ENCODE measurements around the gene IGSF21. TPM values are rescaled to one million over a fixed set of nuclear protein-coding genes. Genes with fewer than 3 reads are reported as not detected.

IGSF21 gene
- polyA plus RNA-seq, 6 donors from 2014 or later = not detected

DNA sequence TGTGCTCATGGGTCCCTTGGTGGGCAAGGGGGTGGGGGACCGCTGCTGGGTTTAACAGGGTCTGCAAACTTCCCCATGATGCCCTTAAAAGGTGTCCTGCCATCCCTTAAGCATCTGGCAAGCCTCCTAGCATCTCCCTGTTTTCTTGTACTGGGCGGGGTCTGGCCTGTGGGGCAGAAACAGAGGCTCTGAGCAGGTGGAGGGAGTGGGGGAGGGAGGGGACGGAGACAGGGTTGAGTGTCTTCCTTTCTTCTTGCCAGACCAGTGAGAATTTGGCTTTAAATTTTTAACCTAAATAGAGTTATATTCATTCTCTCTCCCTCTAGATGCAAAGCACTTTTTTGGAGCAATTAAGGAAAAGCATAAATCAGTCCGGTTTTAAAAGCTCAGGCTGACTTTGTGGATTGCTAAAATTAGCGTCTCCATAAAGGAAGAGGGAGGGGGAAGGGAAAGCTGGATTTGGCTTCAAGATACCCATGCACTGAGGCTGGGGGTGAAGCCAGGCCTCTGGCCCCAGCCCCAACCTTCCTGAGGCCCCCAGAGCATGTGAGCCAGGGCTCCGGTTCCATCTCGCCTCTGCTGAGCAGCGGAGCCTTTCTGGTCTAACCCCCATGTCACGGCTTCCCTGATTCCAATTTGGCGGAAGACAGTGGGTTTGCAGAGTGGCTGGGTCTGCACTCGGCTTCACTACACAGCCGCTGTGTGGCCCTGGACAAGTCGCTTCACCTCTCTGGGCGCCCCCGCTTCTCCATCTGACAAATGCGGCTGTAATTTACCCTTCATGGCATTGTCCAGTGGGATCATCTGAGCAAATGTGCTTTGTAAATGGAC, 25.3 kb downstream of the IGSF21 start:
- no peaks in the 10 kb centered on the region for H3K4me1 Mint-ChIP-seq
- H3K9me3 Mint-ChIP-seq = peaks cover 0 to 5% (median 0%) of the 10 kb centered on the region in 7 donors
- ATAC-seq (ENCODE audit: low read depth in 2 of 2) (no peak), DNase-seq (no peak)
- H3K27me3 Mint-ChIP-seq = peaks cover 15 to 24% (median 22%) of the 10 kb centered on the region in 3 donors
- H3K36me3 Mint-ChIP-seq = no peaks in the 10 kb centered on the region
- H3K4me3 Mint-ChIP-seq = no peak overlapping the region
- H3K27ac Mint-ChIP-seq = no peak overlapping the region

DNA sequence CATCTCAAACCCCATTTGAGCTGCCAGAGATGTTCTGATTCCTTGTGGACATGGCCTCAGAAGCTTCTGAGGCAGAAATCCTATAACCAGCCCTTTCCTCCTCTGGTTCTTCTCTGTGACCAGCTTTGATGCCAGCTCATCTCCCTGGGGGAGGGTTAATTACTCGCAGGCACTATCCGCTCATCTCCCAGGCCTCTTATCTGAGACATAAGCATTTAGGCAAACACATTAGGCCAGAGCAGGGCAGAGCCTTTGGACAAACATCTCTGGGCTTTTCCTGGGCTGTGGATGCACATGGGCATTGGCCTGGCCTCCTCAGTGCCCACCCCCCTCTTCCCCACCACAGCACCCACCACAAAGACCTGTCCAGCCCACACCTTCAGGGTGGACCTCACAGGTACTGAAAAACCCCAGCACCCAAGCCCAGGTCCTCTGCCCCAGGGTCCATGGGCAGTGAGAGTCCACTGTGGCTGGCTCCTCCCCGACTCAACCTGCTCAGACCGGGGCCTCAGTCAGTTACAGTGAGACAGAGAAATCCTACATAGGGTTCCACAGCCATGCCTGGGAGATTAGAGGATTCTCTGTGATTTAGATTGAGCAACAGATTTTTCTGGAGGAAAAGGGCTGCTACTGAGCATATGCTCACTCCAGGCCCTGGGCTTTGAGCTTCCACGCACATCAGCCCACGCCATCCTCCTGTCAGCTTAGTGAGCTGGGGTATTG, 26.9 kb downstream of the IGSF21 start:
- H3K36me3 Mint-ChIP-seq = no peaks in the 10 kb centered on the region
- H3K4me1 Mint-ChIP-seq = no peaks in the 10 kb centered on the region
- no peak for DNase-seq
- peaks cover 0 to 5% (median 0%) of the 10 kb centered on the region in 7 donors for H3K9me3 Mint-ChIP-seq
- ATAC-seq (ENCODE audit: low read depth in 2 of 2) = no peak
- H3K4me3 Mint-ChIP-seq = no peak overlapping the region
- no peak overlapping the region for H3K27ac Mint-ChIP-seq
- peaks cover 9 to 24% (median 11%) of the 10 kb centered on the region in 3 donors for H3K27me3 Mint-ChIP-seq

GRCh38 chr1:18137759-18138345, 30.3 kb downstream of the IGSF21 start:
- no peak for DNase-seq
- H3K27me3 Mint-ChIP-seq = peaks cover 9 to 15% (median 12%) of the 10 kb centered on the region in 3 donors
- H3K4me1 Mint-ChIP-seq = no peaks in the 10 kb centered on the region
- no peak for ATAC-seq (ENCODE audit: low read depth in 2 of 2)
- no peak overlapping the region for H3K27ac Mint-ChIP-seq
- H3K4me3 Mint-ChIP-seq = no peak overlapping the region
- H3K9me3 Mint-ChIP-seq = peaks cover 0 to 5% (median 0%) of the 10 kb centered on the region in 7 donors
- no peaks in the 10 kb centered on the region for H3K36me3 Mint-ChIP-seq

DNA sequence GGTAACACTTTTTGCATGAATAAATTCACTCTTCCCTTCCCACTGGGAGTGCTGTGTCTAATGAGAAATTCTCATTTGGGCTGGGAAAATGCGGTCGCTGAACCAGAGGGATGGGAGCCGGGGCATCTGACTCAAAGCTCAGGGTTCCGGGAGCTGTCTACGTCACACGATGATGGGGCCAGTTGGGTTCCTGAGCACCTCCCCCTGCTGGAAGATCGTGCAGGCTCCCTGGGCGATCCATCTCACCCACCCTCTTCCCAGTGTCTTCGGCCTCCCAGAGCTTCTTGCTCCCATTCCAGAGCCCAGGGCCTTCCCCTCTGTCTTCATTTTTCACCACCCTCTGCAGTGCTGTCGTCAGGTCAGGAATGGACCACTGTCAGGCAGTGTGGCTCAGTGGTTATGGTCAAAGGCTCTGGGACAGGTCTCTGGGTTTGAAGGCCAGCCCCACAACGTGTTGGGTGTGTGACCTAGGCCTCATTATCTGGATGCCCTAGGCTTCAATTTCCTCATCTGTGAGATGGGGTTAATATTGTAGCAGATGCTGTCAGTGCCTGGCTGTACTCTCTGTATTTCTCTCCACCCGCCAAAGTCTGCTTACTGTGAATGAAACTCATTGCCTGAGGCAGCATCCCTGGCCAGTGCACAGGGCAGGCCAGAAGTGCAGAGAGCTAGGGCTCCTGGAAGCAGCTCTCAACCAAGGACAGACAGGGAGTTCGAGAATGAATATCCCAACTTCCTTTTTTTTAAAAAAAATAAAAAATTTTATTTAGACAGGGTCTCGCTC, 31.8 kb downstream of the IGSF21 start:
- Mint-ChIP-seq H3K4me1 (no peaks in the 10 kb centered on the region), H3K4me3 (no peak overlapping the region), H3K27ac (no peak overlapping the region), H3K27me3 (peaks cover 7 to 9% (median 8%) of the 10 kb centered on the region in 3 donors), H3K36me3 (no peaks in the 10 kb centered on the region), H3K9me3 (peaks cover 0 to 5% (median 0%) of the 10 kb centered on the region in 7 donors)
- DNase-seq = no peak
- no peak for ATAC-seq (ENCODE audit: low read depth in 2 of 2)

DNA sequence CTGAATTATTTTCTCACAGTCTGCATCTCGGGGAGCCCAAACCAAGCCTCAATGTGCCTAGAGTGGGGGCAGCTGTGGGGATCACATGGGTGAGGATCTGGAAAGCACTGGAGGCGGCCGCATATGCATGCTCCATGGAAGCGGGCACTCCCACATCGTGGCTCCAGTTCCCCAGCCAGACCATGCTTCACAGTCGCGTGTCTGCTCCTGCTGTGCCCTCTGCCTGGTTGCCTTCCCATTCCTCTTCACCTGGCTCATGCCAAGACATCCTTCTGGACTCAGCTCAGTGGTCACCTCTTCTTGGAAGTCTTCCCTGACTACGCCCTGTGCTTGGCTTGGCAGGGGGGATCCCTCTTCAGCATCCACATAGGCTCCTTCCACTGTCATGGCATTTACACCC, 32.8 kb downstream of the IGSF21 start:
- H3K27me3 Mint-ChIP-seq = peaks cover 7 to 9% (median 8%) of the 10 kb centered on the region in 3 donors
- no peak for ATAC-seq (ENCODE audit: low read depth in 2 of 2)
- H3K36me3 Mint-ChIP-seq = no peaks in the 10 kb centered on the region
- no peak for DNase-seq
- no peak overlapping the region for H3K4me3 Mint-ChIP-seq
- peaks cover 0 to 5% (median 0%) of the 10 kb centered on the region in 7 donors for H3K9me3 Mint-ChIP-seq
- no peaks in the 10 kb centered on the region for H3K4me1 Mint-ChIP-seq
- H3K27ac Mint-ChIP-seq = no peak overlapping the region

GRCh38 chr1:18141661-18142060, 34.1 kb downstream of the IGSF21 start:
- peaks cover 0 to 5% (median 0%) of the 10 kb centered on the region in 7 donors for H3K9me3 Mint-ChIP-seq
- no peak for DNase-seq

GRCh38 chr1:18142471-18142870, 34.9 kb downstream of the IGSF21 start:
- no peak for ATAC-seq (ENCODE audit: low read depth in 2 of 2)
- Mint-ChIP-seq H3K4me1 (no peaks in the 10 kb centered on the region), H3K9me3 (no peaks in the 10 kb centered on the region), H3K27ac (peak overlapping the region in 1 of 6 donors; percentile 65), H3K36me3 (no peaks in the 10 kb centered on the region), H3K4me3 (no peak overlapping the region), H3K27me3 (peaks cover 7 to 18% (median 14%) of the 10 kb centered on the region in 3 donors)
- no peak for DNase-seq

More at GRCh38 chr1:18141661-18142060, 34.1 kb downstream of the IGSF21 start:
- ATAC-seq (ENCODE audit: low read depth in 2 of 2) = no peak
- Mint-ChIP-seq H3K4me1 (no peaks in the 10 kb centered on the region), H3K27ac (no peak overlapping the region), H3K36me3 (no peaks in the 10 kb centered on the region), H3K4me3 (no peak overlapping the region), H3K27me3 (peaks cover 7 to 10% (median 8%) of the 10 kb centered on the region in 3 donors)

GRCh38 chr1:18142969-18143368, 35.4 kb downstream of the IGSF21 start:
- Mint-ChIP-seq H3K4me1 (no peaks in the 10 kb centered on the region), H3K36me3 (no peaks in the 10 kb centered on the region), H3K4me3 (no peak overlapping the region), H3K9me3 (no peaks in the 10 kb centered on the region), H3K27ac (no peak overlapping the region), H3K27me3 (peaks cover 8 to 20% (median 14%) of the 10 kb centered on the region in 3 donors)
- DNase-seq (no peak), ATAC-seq (ENCODE audit: low read depth in 2 of 2) (no peak)

- Mint-ChIP-seq H3K27ac (no peak overlapping the region), H3K27me3 (peaks cover 8 to 15% (median 14%) of the 10 kb centered on the region in 3 donors), H3K4me1 (no peaks in the 10 kb centered on the region), H3K4me3 (no peak overlapping the region), H3K36me3 (no peaks in the 10 kb centered on the region), H3K9me3 (no peaks in the 10 kb centered on the region)
- DNase-seq = no peak
- ATAC-seq (ENCODE audit: low read depth in 2 of 2) = no peak
Observed at GRCh38 chr1:18144062-18144461, 36.5 kb downstream of the IGSF21 start.

GRCh38 chr1:18144916-18145647, 37.5 kb downstream of the IGSF21 start:
- H3K27ac Mint-ChIP-seq = no peak overlapping the region
- no peaks in the 10 kb centered on the region for H3K36me3 Mint-ChIP-seq
- H3K4me1 Mint-ChIP-seq = no peaks in the 10 kb centered on the region
- peaks cover 8 to 15% (median 14%) of the 10 kb centered on the region in 3 donors for H3K27me3 Mint-ChIP-seq
- H3K9me3 Mint-ChIP-seq = no peaks in the 10 kb centered on the region
- no peak overlapping the region for H3K4me3 Mint-ChIP-seq
- no peak for DNase-seq
- ATAC-seq (ENCODE audit: low read depth in 2 of 2) = no peak

- no peaks in the 10 kb centered on the region for H3K4me1 Mint-ChIP-seq
- H3K36me3 Mint-ChIP-seq = no peaks in the 10 kb centered on the region
- no peaks in the 10 kb centered on the region for H3K9me3 Mint-ChIP-seq
- ATAC-seq (ENCODE audit: low read depth in 2 of 2) (no peak), DNase-seq (no peak)
- no peak overlapping the region for H3K27ac Mint-ChIP-seq
- H3K27me3 Mint-ChIP-seq = peaks cover 8 to 14% (median 11%) of the 10 kb centered on the region in 3 donors
- H3K4me3 Mint-ChIP-seq = no peak overlapping the region
Observed at GRCh38 chr1:18145851-18146618, 38.4 kb downstream of the IGSF21 start.

DNA sequence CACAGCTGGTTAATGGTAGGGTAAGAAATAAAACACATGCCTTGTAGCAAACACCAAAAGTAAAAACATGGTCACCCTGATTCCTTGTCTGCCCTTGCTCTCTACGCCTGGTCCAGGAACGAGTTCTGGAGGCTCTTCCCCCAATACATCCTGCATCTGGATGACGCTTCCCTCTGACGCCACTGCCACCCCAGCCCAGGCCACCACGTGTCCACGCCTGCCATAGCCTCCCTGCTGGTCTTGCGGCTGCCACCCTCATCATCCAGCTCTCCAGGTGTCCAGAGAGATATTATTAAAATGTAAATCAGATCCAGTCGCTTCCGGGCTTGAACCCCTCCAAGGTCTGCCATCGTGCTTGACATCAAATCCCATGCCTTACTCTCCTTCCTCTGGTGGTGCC, 39.3 kb downstream of the IGSF21 start:
- no peak for ATAC-seq (ENCODE audit: low read depth in 2 of 2)
- no peak overlapping the region for H3K4me3 Mint-ChIP-seq
- no peak overlapping the region for H3K27ac Mint-ChIP-seq
- H3K9me3 Mint-ChIP-seq = peaks cover 0 to 3% (median 0%) of the 10 kb centered on the region in 7 donors
- H3K27me3 Mint-ChIP-seq = peaks cover 8 to 14% (median 11%) of the 10 kb centered on the region in 3 donors
- no peak for DNase-seq
- no peaks in the 10 kb centered on the region for H3K4me1 Mint-ChIP-seq
- no peaks in the 10 kb centered on the region for H3K36me3 Mint-ChIP-seq
